NCI-H187 (cell line): ENCODE measurements around the gene SPRY2.
"Not testable (repeated sequence)": the region's sequence is repeated elsewhere in the genome, so short reads cannot be mapped to it uniquely, and the experiment has no call there.

Experiments used
- DNase-seq, 2 experiments: peaks; one replicate each; lab custom pipeline; 2025; lab: John Stamatoyannopoulos, UW

SPRY2 gene

GRCh38 chr13:80348750-80349149 is 7.8 kb upstream of the SPRY2 start:
- no peak for DNase-seq

- DNase-seq, result no peak
These were observed 7.4 kb upstream of the SPRY2 start for GRCh38 chr13:80348314-80348713.

- DNase-seq, result no peak
These were observed 5.0 kb upstream of the SPRY2 start for GRCh38 chr13:80345771-80346510.

- not testable (repeated sequence) for DNase-seq
These were observed 3.1 kb upstream of the SPRY2 start for GRCh38 chr13:80344032-80344431.

GRCh38 chr13:80342471-80343371 is 1.8 kb upstream of the SPRY2 start:
- DNase-seq, result no peak

GRCh38 chr13:80341756-80342370 is 937 bp upstream of the SPRY2 start:
- DNase-seq, result no peak

- DNase-seq, result no peak
These were observed 250 bp downstream of the SPRY2 start for GRCh38 chr13:80340651-80341100.

GRCh38 chr13:80339912-80340650 is 845 bp downstream of the SPRY2 start:
- no peak for DNase-seq

GRCh38 chr13:80339563-80339911 is 1.4 kb downstream of the SPRY2 start:
- no peak for DNase-seq

GRCh38 chr13:80338781-80339562 is 2.0 kb downstream of the SPRY2 start:
- no peak for DNase-seq

GRCh38 chr13:80337288-80338081 is 3.4 kb downstream of the SPRY2 start:
- no peak for DNase-seq

- no peak for DNase-seq
These were observed 4.1 kb downstream of the SPRY2 start for GRCh38 chr13:80336776-80337287.

- no peak for DNase-seq
These were observed 4.6 kb downstream of the SPRY2 start for GRCh38 chr13:80336370-80336769.

- DNase-seq, result no peak
These were observed 6.2 kb downstream of the SPRY2 start for GRCh38 chr13:80334597-80335260.

GRCh38 chr13:80331984-80332383 is 8.9 kb downstream of the SPRY2 start:
- DNase-seq, result no peak

GRCh38 chr13:80329250-80329649 is 11.7 kb downstream of the SPRY2 start:
- DNase-seq, result no peak

- DNase-seq, result no peak
These were observed 21.9 kb downstream of the SPRY2 start for GRCh38 chr13:80319004-80319403.

- no peak for DNase-seq
These were observed 25.9 kb downstream of the SPRY2 start for GRCh38 chr13:80314711-80315653.
